Retinal pigment epithelial cell (primary cell): Measurements from ENCODE around the gene PPOX.

Source experiments
- DNase-seq: peaks from one replicate; pipeline ENCODE4 v3.0.0-alpha.2; 2010; ENCODE audit warnings: low read depth
- H3K4me3 ChIP-seq: 2 replicates; pipeline ENCODE4 v1.5.1; 2011; ENCODE audit warnings: mild to moderate bottlenecking, low read length, control low read depth, moderate library complexity
- TF ChIP-seq, protein P1 (sequence below): conservative IDR thresholded peaks from 2 replicates; pipeline ENCODE4 v1.5.1; 2011; ENCODE audit warnings: low read depth, low read length, control low read depth, inconsistent platforms

The PPOX gene

DNA sequence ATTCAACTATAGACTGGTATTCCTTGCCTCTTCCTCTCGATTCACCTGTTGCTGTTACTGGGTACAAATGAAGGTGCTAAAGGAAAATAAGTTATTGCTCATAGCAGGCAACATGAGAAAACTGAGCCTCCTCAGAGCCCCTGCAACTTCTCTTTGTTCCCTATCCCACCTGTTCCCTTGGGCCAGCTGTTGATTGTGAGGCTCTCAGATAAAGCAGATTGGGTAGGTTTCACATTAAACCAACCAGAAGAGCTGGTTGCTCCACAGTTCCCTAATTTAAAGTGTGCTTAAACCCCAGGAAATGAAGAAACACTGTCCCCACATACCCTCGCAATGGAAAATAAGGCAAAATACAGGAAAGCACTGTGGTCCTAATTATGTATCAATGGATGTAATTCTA lies 38.6 kb upstream of the PPOX start:
- no peak overlapping the region for H3K4me3 ChIP-seq
- TF ChIP-seq, protein P1, sequence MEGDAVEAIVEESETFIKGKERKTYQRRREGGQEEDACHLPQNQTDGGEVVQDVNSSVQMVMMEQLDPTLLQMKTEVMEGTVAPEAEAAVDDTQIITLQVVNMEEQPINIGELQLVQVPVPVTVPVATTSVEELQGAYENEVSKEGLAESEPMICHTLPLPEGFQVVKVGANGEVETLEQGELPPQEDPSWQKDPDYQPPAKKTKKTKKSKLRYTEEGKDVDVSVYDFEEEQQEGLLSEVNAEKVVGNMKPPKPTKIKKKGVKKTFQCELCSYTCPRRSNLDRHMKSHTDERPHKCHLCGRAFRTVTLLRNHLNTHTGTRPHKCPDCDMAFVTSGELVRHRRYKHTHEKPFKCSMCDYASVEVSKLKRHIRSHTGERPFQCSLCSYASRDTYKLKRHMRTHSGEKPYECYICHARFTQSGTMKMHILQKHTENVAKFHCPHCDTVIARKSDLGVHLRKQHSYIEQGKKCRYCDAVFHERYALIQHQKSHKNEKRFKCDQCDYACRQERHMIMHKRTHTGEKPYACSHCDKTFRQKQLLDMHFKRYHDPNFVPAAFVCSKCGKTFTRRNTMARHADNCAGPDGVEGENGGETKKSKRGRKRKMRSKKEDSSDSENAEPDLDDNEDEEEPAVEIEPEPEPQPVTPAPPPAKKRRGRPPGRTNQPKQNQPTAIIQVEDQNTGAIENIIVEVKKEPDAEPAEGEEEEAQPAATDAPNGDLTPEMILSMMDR: no peak
- DNase-seq: no peak

DNA sequence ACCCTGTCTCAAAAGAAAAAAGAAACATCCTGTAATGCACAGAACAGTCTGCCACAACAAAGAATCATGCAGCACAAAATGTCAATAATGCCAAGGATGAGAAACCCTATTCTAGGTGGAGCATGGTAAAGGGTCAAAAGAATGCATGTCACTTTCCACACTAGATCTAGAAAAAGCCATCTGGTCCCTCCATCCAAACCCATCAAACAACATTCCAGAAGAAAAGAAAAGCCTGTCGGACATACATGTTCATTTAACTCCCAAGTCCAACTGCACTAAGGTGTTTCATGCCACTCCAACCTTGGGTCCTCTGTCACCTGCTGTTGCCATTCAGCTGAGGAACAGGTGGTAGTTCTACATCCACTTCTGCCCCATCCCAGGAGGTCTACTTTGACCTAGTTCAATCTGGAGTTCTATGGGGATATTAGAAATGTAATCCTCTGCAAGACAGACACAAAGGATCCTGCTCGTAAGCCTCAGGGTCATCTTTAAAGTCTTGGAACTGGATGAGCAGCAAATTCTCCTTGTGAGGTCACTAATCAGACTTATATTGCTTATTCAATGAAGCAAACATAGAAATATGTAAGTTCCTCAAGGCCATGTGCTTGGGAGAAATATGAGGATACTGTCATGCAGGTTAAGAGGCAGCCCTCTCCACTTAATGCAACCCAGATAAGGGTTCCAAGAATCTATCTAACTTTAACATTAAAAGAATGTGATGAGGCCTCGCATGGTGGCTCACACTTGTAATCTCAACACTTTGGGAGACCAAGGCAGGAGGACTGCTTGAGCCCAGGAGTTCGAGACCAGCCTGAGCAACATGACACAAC lies 37.4 kb upstream of the PPOX start:
- no peak overlapping the region for H3K4me3 ChIP-seq
- TF ChIP-seq, protein P1: no peak
- DNase-seq: no peak

DNA sequence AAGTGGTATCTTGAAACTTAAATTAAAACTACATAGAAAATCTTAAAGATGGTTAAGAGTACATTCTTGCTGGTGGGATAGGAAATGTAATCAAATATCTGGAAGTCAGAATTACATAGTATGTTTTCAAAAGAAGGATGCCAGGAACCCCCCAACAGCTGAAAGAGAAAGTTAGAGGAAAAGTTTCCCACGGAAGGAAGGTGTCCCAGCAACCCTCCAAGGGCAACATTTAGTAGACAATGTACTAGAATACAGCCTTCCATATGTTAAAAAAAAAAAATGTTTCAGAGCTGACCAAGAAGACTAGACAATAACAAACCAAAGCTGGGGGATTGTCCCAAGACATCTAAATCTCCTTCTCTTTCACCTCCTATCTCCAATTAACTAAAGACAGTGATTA lies 36.0 kb upstream of the PPOX start:
- TF ChIP-seq, protein P1: no peak
- no peak for DNase-seq
- no peak overlapping the region for H3K4me3 ChIP-seq

DNA sequence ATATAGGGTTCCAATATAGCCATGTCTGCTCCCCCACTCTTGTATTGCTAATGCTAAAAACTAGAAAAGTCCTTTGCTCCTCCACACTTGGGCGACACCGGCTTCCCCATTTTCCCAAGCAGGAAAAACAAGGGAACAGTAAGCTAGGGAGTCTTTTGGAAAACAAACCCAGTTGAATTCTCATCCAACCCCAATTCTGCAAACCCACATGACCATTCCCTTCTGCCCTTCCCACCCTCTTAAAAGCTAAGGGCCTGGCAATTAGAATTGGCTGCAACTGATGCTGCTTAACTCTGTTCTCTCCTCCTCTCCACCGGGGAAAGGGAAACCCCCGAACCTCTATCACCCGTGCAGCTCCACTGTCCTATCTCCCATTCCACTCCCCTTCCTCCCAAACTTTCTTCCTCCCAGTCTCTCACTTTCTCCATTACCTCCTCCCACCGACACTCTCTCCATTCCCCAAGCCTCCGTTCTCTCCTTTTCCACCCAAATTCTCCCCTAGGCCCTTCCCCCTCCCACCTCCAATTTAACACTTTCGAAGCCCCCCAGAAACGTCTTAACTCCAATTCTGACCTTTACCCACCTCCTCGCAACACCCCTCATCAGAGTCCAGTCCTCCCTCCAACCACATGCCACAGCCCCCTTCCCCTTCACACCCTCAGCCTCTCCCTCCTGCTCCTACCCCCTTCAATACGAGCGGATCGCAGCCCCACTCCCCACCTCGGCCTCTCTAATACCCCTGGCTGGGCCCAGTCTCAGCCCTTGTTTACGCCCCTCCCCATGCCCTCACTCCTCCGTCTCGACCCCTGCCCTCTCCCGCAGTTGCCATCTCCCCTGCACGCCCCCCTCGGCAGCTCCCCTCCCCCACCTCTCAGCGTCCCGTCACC lies 34.5 kb upstream of the PPOX start:
- peak overlapping the region; percentile 88 for H3K4me3 ChIP-seq
- no peak for DNase-seq
- TF ChIP-seq, protein P1: no peak

DNA sequence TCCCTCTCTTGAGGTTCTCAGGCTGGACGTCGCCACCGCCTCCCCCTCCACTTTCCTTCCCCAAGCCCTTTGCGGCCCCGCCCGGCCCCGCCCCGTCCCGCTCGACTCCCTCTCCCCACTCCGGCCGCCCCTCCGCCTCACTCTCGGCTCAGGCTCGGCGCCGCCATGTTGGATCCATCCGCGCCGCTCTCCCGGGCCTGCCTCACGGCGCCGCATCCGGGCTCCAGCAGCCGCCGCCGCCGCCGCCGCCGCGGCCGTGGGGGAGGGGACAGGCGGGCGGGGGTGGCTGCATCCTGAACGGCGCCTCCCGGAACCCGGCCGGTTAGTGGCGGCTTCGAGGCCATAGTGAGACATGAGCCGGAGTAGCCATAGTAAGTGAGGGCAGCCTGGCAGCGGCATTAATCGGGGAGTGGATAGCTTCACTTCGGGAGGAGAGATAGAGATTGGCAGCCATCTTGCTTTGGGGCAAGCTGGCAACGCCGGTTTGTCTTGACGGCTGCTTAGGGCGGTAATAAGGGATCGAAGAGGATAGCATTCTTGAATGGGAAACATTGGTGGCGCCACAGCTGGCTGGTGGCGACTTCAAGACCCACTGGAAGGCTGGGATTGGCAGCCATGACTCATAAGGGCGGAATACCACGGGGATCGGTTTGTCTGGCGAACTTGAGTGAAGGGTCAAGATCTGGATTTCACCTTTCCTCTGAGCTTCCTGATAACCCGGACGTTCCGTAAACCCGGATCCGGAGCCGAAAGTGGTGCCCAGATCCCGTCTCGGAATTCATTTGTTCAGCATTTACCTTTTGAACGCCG lies 33.6 kb upstream of the PPOX start, which contains the start of gene DEDD:
DEDD (minus strand) TSS at position 258 of the 810 bp plus-strand sequence. CDS start 8,205 bp downstream, outside the sequence.
- DNase-seq: peak; percentile 89
- TF ChIP-seq, protein P1: no peak
- H3K4me3 ChIP-seq: peak within 1 kb of the TSS; percentile 88

DNA sequence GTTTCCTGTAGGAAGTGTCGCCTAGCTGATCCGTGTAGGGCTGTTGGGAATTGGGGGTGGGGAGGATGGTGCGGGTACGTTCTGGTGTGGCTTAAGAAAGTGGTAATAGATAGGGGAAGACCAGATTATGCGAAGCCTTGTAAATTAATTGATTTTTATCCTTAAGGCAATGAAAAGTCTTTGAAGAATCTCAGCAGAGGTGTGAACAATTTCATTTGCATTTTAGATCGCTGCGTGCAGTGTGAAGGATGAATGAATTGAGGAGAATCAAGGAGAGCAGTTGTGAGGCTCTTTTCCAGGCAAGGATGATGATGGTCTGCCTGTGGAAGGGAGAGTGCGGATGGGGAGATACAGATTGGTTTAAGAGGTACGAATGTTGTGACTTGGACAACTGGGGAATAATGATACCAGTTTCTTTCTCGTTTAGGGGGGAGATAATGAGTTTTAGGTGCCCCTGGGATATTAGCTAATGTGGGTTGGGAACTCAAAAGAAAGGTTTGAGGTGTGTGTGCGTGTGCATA lies 32.9 kb upstream of the PPOX start:
- TF ChIP-seq, protein P1: no peak
- no peak for DNase-seq
- peak overlapping the region; percentile 88 for H3K4me3 ChIP-seq
